H9 (cell line): ENCODE measurements around the gene COPB2. TPM values are rescaled to one million over a fixed set of nuclear protein-coding genes. Genes with fewer than 3 reads are reported as not detected.

Experiments used
- DNase-seq: peaks from one replicate; pipeline ENCODE4 v3.0.0-alpha.2; 2017
- H2AFZ ChIP-seq: one replicate; pipeline ENCODE4 v1.6.1; 2013; ENCODE audit warnings: mild to moderate bottlenecking, low read length, control low read depth, moderate library complexity
- H2AK5ac ChIP-seq: 2 replicates; pipeline ENCODE4 v1.6.1; 2013; ENCODE audit warnings: low read length, control low read depth, mixed read lengths; ENCODE audit not compliant: insufficient read length
- H2BK120ac ChIP-seq: one replicate; pipeline ENCODE4 v1.6.1; 2013; ENCODE audit warnings: low read depth, mild to moderate bottlenecking, low read length, control low read depth, inconsistent platforms; ENCODE audit not compliant: poor library complexity, severe bottlenecking
- H2BK12ac ChIP-seq: 2 replicates; pipeline ENCODE4 v1.6.1; 2013; ENCODE audit warnings: low read length, control low read depth, mixed read lengths, low read depth; ENCODE audit not compliant: insufficient read length
- H2BK15ac ChIP-seq: 2 replicates; pipeline ENCODE4 v1.6.1; 2013; ENCODE audit warnings: low read depth, low read length, control low read depth
- H2BK20ac ChIP-seq: one replicate; pipeline ENCODE4 v1.6.1; 2013; ENCODE audit warnings: low read depth, mild to moderate bottlenecking, low read length, control low read depth, inconsistent platforms; ENCODE audit not compliant: poor library complexity, severe bottlenecking
- H2BK5ac ChIP-seq: 2 replicates; pipeline ENCODE4 v1.6.1; 2013; ENCODE audit warnings: low read length, control low read depth, mixed read lengths; ENCODE audit not compliant: insufficient read length
- H3K14ac ChIP-seq: 2 replicates; pipeline ENCODE4 v1.6.1; 2013; ENCODE audit warnings: low read length, control low read depth; ENCODE audit not compliant: insufficient read depth
- H3K18ac ChIP-seq: 2 replicates; pipeline ENCODE4 v1.6.1; 2013; ENCODE audit warnings: low read depth, mild to moderate bottlenecking, mixed read lengths, low read length, control low read depth; ENCODE audit not compliant: insufficient read length
- H3K23ac ChIP-seq: 2 replicates; pipeline ENCODE4 v1.6.1; 2013; ENCODE audit warnings: low read length, control low read depth, mixed read lengths, low read depth; ENCODE audit not compliant: insufficient read length
- H3K23me2 ChIP-seq: 2 replicates; pipeline ENCODE4 v1.6.1; 2013; ENCODE audit warnings: low read depth, mild to moderate bottlenecking, mixed read lengths, low read length, control low read depth; ENCODE audit not compliant: insufficient read length, poor library complexity, severe bottlenecking
- H3K27ac ChIP-seq: 2 replicates; pipeline ENCODE4 v1.5.1; 2013; ENCODE audit warnings: low read length, control low read depth, mixed read lengths, low read depth; ENCODE audit not compliant: insufficient read length
- H3K27me3 ChIP-seq: 2 replicates; pipeline ENCODE4 v1.6.1; 2013; ENCODE audit warnings: low read length, control low read depth, inconsistent platforms; ENCODE audit not compliant: insufficient read depth
- H3K4ac ChIP-seq: 2 replicates; pipeline ENCODE4 v1.6.1; 2013; ENCODE audit warnings: low read depth, mild to moderate bottlenecking, control low read depth, inconsistent platforms, low read length, moderate library complexity
- H3K4me1 ChIP-seq: 2 replicates; pipeline ENCODE4 v1.6.1; 2013; ENCODE audit warnings: low read length, control low read depth, inconsistent platforms; ENCODE audit not compliant: insufficient read depth
- H3K4me2 ChIP-seq: 2 replicates; pipeline ENCODE4 v1.6.1; 2013; ENCODE audit warnings: low read length, control low read depth, mixed read lengths; ENCODE audit not compliant: insufficient read length, insufficient read depth
- H3K56ac ChIP-seq: 2 replicates; pipeline ENCODE4 v1.6.1; 2013; ENCODE audit warnings: low read depth, mild to moderate bottlenecking, mixed read lengths, low read length, control low read depth; ENCODE audit not compliant: insufficient read length
- H3K79me1 ChIP-seq: 2 replicates; pipeline ENCODE4 v1.6.1; 2013; ENCODE audit warnings: low read depth, mild to moderate bottlenecking, moderate library complexity, low read length, control low read depth, inconsistent platforms; ENCODE audit not compliant: insufficient read depth, poor library complexity, severe bottlenecking
- H3K79me2 ChIP-seq: 2 replicates; pipeline ENCODE4 v1.6.1; 2013; ENCODE audit warnings: low read length, control low read depth, inconsistent platforms; ENCODE audit not compliant: insufficient read depth
- H3K9ac ChIP-seq: 2 replicates; pipeline ENCODE4 v1.6.1; 2013; ENCODE audit warnings: low read length, control low read depth, mixed read lengths; ENCODE audit not compliant: insufficient read length; ENCODE audit errors: extremely low read depth
- H3K9me3 ChIP-seq: one replicate; pipeline ENCODE4 v1.6.1; 2013; ENCODE audit warnings: low read depth, low read length, inconsistent platforms; ENCODE audit not compliant: control insufficient read depth
- H3T11ph ChIP-seq: one replicate; pipeline ENCODE4 v1.6.1; 2013; ENCODE audit warnings: mild to moderate bottlenecking, low read length, control low read depth, inconsistent platforms
- H4K20me1 ChIP-seq: one replicate; pipeline ENCODE4 v1.6.1; 2013; ENCODE audit not compliant: control insufficient read depth, insufficient read length, insufficient read depth
- H4K5ac ChIP-seq: 2 replicates; pipeline ENCODE4 v1.6.1; 2013; ENCODE audit warnings: low read depth, mild to moderate bottlenecking, mixed read lengths, low read length, control low read depth; ENCODE audit not compliant: insufficient read length
- H4K8ac ChIP-seq: replicated peaks from 2 replicates; pipeline ENCODE4 v1.6.1; 2013; ENCODE audit warnings: low read length, control low read depth, mixed read lengths, low read depth; ENCODE audit not compliant: insufficient read length
- H4K91ac ChIP-seq: 2 replicates; pipeline ENCODE4 v1.6.1; 2013; ENCODE audit warnings: low read depth, mild to moderate bottlenecking, moderate library complexity, mixed read lengths, low read length, control low read depth; ENCODE audit not compliant: insufficient read length
- H3K27ac Mint-ChIP-seq, 3 experiments: 2 replicates in 2 of 3; 3 replicates in 1 of 3; pipeline ENCODE4 v1.8.0; 2020 to 2021; ENCODE audit warnings: mixed read lengths in 3 of 3, mild to moderate bottlenecking in 1 of 3, moderate library complexity in 1 of 3
- H3K27me3 Mint-ChIP-seq: 2 replicates; pipeline ENCODE4 v1.8.0; 2021; ENCODE audit warnings: low read depth, mild to moderate bottlenecking, moderate library complexity, mixed read lengths
- H3K36me3 Mint-ChIP-seq, 3 experiments: 2 replicates in 2 of 3; 3 replicates in 1 of 3; pipeline ENCODE4 v1.8.0; 2020 to 2021; ENCODE audit warnings: low read depth in 3 of 3, mixed read lengths in 3 of 3; ENCODE audit not compliant: insufficient read depth in 1 of 3
- H3K4me1 Mint-ChIP-seq, 2 experiments: 2 replicates each; pipeline ENCODE4 v1.8.0; 2020; ENCODE audit warnings: mixed read lengths in 2 of 2
- H3K4me3 Mint-ChIP-seq, 2 experiments: 2 replicates in 1 of 2; 3 replicates in 1 of 2; pipeline ENCODE4 v1.8.0; 2020 to 2021; ENCODE audit warnings: mild to moderate bottlenecking in 2 of 2, mixed read lengths in 2 of 2, moderate library complexity in 1 of 2
- H3K9me3 Mint-ChIP-seq, 2 experiments: 2 replicates in 1 of 2; 3 replicates in 1 of 2; pipeline ENCODE4 v1.8.0; 2020; ENCODE audit warnings: mild to moderate bottlenecking in 2 of 2, mixed read lengths in 2 of 2, moderate library complexity in 1 of 2
- CTCF ChIP-seq: fragments of 200-600 bp; sonication (generic); conservative IDR thresholded peaks from 3 replicates; pipeline ENCODE4 v1.8.0; 2021; ENCODE audit warnings: antibody characterized with exemption, mild to moderate bottlenecking
- WGBS: extraction: QIAGEN DNeasy Blood & Tissue Kit; methylation state at CpG from one replicate; pipeline ENCODE4 v1.1.7; 2013; ENCODE audit warnings: missing lambda C conversion rate, low lambda C conversion rate, mixed read lengths; ENCODE audit not compliant: insufficient read length; ENCODE audit errors: extremely low coverage; 5-methylcytosine and 5-hydroxymethylcytosine counted together
- total RNA-seq: library from RNA; stranded (reverse); gene quantifications from 2 replicates; pipeline ENCODE4 v1.2.1, GENCODE V29; 2021

COPB2 gene
- total RNA-seq, 1 experiment from 2014 or later: 121 TPM

DNA sequence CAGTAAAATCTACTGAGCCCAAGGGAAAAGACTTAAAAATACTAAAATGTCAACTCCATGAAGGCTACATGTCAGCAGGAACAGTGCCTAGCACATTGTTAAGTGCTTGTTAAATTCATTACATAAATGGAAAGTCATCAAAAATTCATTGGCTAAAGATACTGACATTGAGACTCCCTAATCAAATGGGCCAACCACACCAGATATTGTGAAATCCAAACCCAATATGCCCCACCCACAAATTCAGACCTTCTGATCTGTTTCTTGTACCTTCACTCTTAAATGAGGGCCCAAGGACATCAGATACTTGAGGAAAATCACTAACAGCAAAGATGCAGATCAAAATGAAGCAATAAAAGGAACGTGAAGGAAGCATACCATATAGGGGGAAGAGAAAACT is 24.9 kb downstream of the COPB2 start:
- Mint-ChIP-seq H3K27ac (no peak overlapping the region), H3K36me3 (peaks cover 33 to 91% (median 77%) of the 10 kb centered on the region in 3 experiments; a peak in 6 of 7 replicates), H3K27me3 (no peaks in the 10 kb centered on the region), H3K4me1 (no peaks in the 10 kb centered on the region; a peak in 1 of 4 replicates), H3K4me3 (no peak overlapping the region), H3K9me3 (no peaks in the 10 kb centered on the region)
- Histone ChIP-seq H2BK120ac (no peak overlapping the region), H3K18ac (no peak overlapping the region), H2BK5ac (no peak overlapping the region), H3K23ac (no peak overlapping the region), H3K79me1 (no peaks in the 10 kb centered on the region), H2AFZ (no peak overlapping the region), H3K9ac (no peak overlapping the region), H3K56ac (no peak overlapping the region), H3K4me2 (no peak overlapping the region), H3K79me2 (no peaks in the 10 kb centered on the region), H4K5ac (no peak overlapping the region), H3K4ac (no peak overlapping the region), H2BK20ac (no peak overlapping the region), H2BK15ac (no peak overlapping the region), H4K91ac (no peak overlapping the region), H3T11ph (no peak overlapping the region), H3K27ac (no peak overlapping the region), H2AK5ac (no peak overlapping the region), H4K8ac (no peak overlapping the region), H3K23me2 (no peaks in the 10 kb centered on the region), H2BK12ac (no peak overlapping the region), H3K27me3 (no peaks in the 10 kb centered on the region), H4K20me1 (no peaks in the 10 kb centered on the region), H3K14ac (no peak overlapping the region), H3K9me3 (no peaks in the 10 kb centered on the region), H3K4me1 (no peaks in the 10 kb centered on the region)
- no peak for DNase-seq
- WGBS: no CpG with 5 or more reads among the region's 1 CpG
- TF ChIP-seq CTCF: no peak
